Natural killer cell (primary cell): ENCODE results near the gene RBBP8NL. TPM values are rescaled to one million over a fixed set of nuclear protein-coding genes. Genes with fewer than 3 reads are reported as not detected.
A peak's percentile ranks its signal among the peaks of the same experiment; 100 is the strongest.

Experiments
- ATAC-seq, 3 donors: fragments of 150-1000 bp in 2 of 3; fragments of 200-7000 bp in 1 of 3; cut with Tn5 transposase; 1 replicate in 1 of 3; 2 replicates in 2 of 3; pipeline ENCODE4 v1.10.0; 2021; ENCODE audit warnings: mild to moderate bottlenecking in 2 of 3, moderate library complexity in 2 of 3
- DNase-seq, 2 donors: peaks; one replicate each; pipeline versions ENCODE4 v3.0.0 to v3.0.0-alpha.2; 2013 to 2021; ENCODE audit warnings: mixed read lengths in 1 of 2
- H3K27ac ChIP-seq: one replicate; pipeline ENCODE4 v1.5.1; 2013; ENCODE audit warnings: mild to moderate bottlenecking, low read length
- H3K27me3 ChIP-seq: one replicate; pipeline ENCODE4 v1.6.1; 2013; ENCODE audit warnings: low read length; ENCODE audit not compliant: control insufficient read depth, insufficient read depth
- H3K36me3 ChIP-seq: one replicate; pipeline ENCODE4 v1.6.1; 2013; ENCODE audit warnings: low read length; ENCODE audit not compliant: control insufficient read depth, insufficient read depth
- H3K4me1 ChIP-seq: one replicate; pipeline ENCODE4 v1.6.1; 2013; ENCODE audit warnings: low read length; ENCODE audit not compliant: control insufficient read depth, insufficient read depth
- H3K4me3 ChIP-seq: one replicate; pipeline ENCODE4 v1.5.1; 2013; ENCODE audit warnings: low read length
- H3K9me3 ChIP-seq: one replicate; pipeline ENCODE4 v1.6.1; 2013; ENCODE audit warnings: low read length; ENCODE audit not compliant: control insufficient read depth, insufficient read depth
- H3K27ac Mint-ChIP-seq, 2 donors: one replicate each; pipeline ENCODE4 v1.8.0; 2022; ENCODE audit warnings: mild to moderate bottlenecking in 2 of 2, mixed read lengths in 2 of 2, moderate library complexity in 1 of 2
- H3K27me3 Mint-ChIP-seq, 2 donors: one replicate each; pipeline ENCODE4 v1.8.0; 2022; ENCODE audit warnings: low read depth in 2 of 2, mixed read lengths in 2 of 2
- H3K36me3 Mint-ChIP-seq: one replicate; pipeline ENCODE4 v1.8.0; 2022; ENCODE audit warnings: mixed read lengths
- H3K4me1 Mint-ChIP-seq, 2 donors: one replicate each; pipeline ENCODE4 v1.8.0; 2022; ENCODE audit warnings: mixed read lengths in 2 of 2
- H3K4me3 Mint-ChIP-seq: one replicate; pipeline ENCODE4 v1.8.0; 2022; ENCODE audit warnings: mild to moderate bottlenecking, moderate library complexity, mixed read lengths
- H3K9me3 Mint-ChIP-seq, 2 donors: one replicate each; pipeline ENCODE4 v1.8.0; 2022; ENCODE audit warnings: mixed read lengths in 2 of 2
- WGBS: methylation state at CpG from one replicate; pipeline ENCODE4 v1.1.7; 2013; ENCODE audit warnings: missing lambda C conversion rate; ENCODE audit not compliant: insufficient coverage; 5-methylcytosine and 5-hydroxymethylcytosine counted together
- intact Hi-C: fragments of 100-400 bp; cut with micrococcal nuclease; formaldehyde crosslinking; loops from one replicate; pipeline ENCODE4 v1.14.2; 2022
- total RNA-seq, 4 donors: library from RNA; stranded (reverse); fragments of 120-200 nt in 1 of 4; gene quantifications; one replicate each; pipeline versions ENCODE4 v1.2.3 to v1.2.4, GENCODE V29; 2013 to 2022
- TF ChIP-seq, protein P1 (sequence below): fragments of 200-600 bp; IDR thresholded peaks from one replicate; pipeline ENCODE4 v1.8.0; 2022; ENCODE audit warnings: antibody characterized with exemption

Gene RBBP8NL
- total RNA-seq, 3 donors from 2014 or later (not counting 1 experiment from before 2014, with no cell fraction given), result not detected

DNA sequence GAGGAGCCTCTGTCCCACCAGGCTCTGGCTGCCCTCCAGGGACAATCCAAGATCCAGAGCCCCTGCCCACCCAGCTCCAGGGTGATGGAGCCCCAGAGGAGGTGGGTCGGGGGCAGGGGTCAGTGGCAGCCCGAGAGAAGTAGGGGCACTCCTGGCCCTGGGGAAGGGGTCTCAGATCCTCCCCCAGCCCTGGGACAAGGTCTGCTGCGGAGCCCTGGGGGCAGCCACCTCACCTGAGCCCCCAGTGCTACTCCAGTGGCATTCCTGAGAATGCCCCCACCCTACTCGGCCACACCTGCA is 57.6 kb downstream of the RBBP8NL start:
- Histone ChIP-seq H3K9me3 (no peaks in the 10 kb centered on the region), H3K4me1 (peaks cover 22% of the 10 kb centered on the region), H3K36me3 (no peaks in the 10 kb centered on the region), H3K4me3 (no peak overlapping the region), H3K27ac (no peak overlapping the region), H3K27me3 (peaks cover 26% of the 10 kb centered on the region)
- Mint-ChIP-seq H3K27ac (no peak overlapping the region), H3K9me3 (no peaks in the 10 kb centered on the region), H3K36me3 (no peaks in the 10 kb centered on the region), H3K27me3 (peaks cover 0 to 34% of the 10 kb centered on the region in 2 donors), H3K4me1 (peaks cover 0 to 6% of the 10 kb centered on the region in 2 donors), H3K4me3 (no peak overlapping the region)
- intact Hi-C loops, result no loop called here
- WGBS, result 59% methylated on average over 4 of the region's 4 CpGs
- no peak for ATAC-seq
- TF ChIP-seq, protein P1, sequence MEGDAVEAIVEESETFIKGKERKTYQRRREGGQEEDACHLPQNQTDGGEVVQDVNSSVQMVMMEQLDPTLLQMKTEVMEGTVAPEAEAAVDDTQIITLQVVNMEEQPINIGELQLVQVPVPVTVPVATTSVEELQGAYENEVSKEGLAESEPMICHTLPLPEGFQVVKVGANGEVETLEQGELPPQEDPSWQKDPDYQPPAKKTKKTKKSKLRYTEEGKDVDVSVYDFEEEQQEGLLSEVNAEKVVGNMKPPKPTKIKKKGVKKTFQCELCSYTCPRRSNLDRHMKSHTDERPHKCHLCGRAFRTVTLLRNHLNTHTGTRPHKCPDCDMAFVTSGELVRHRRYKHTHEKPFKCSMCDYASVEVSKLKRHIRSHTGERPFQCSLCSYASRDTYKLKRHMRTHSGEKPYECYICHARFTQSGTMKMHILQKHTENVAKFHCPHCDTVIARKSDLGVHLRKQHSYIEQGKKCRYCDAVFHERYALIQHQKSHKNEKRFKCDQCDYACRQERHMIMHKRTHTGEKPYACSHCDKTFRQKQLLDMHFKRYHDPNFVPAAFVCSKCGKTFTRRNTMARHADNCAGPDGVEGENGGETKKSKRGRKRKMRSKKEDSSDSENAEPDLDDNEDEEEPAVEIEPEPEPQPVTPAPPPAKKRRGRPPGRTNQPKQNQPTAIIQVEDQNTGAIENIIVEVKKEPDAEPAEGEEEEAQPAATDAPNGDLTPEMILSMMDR, result no peak
- no peak for DNase-seq

DNA sequence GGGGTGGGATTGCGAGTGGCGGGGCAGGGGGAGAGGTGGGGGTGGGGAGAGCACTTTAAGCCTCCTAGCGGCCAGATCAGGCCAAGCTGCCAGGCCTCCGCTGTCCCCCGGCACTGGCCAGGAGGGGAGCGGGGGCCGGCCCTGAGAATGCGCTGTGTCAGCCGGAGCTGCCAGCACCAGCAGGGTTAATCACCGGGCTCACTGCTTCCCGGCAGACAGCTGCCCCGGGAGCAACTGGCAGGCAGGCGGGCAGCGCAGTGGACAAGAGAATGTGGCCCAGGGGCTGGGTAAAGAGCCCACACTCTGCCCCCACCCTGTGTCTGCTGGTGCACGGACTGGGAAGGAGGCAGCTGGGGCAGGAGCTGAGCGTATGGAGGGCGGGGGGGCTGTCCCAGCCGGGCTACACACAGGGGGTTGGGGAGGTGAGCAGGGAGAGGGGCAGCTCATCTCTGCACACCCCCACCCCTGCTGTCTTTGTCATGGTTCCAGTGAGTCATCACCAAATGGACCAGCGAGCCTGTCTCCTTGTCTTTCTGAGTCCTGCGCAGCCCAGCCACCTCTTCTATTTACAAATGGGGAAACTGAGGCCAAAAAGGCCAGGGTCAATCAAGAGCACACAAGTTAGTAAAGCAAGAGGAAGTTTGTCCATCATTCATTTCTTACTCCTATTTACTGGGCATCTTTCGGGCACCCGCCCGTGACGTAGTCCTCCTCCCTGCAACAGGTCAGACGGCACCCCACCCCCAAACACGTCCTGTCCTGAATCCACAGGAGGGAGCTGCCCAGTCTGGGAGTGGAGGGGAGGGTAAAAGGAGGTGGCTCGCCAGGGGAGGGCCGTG is 58.1 kb downstream of the RBBP8NL start:
- Mint-ChIP-seq H3K4me3 (no peak overlapping the region), H3K9me3 (no peaks in the 10 kb centered on the region), H3K27ac (no peak overlapping the region), H3K36me3 (no peaks in the 10 kb centered on the region), H3K27me3 (peaks cover 0 to 34% of the 10 kb centered on the region in 2 donors), H3K4me1 (peaks cover 0 to 6% of the 10 kb centered on the region in 2 donors)
- H3K27me3 ChIP-seq, result peaks cover 26% of the 10 kb centered on the region
- no peak overlapping the region for H3K27ac ChIP-seq
- intact Hi-C loops, result no loop called here
- no peak overlapping the region for H3K4me3 ChIP-seq
- WGBS, result 18% methylated on average over 21 of the region's 28 CpGs
- no peaks in the 10 kb centered on the region for H3K36me3 ChIP-seq
- DNase-seq (no peak), ATAC-seq (peak in 1 of 3 donors; percentile 27)
- TF ChIP-seq, protein P1, result no peak
- no peaks in the 10 kb centered on the region for H3K9me3 ChIP-seq
- peaks cover 22% of the 10 kb centered on the region for H3K4me1 ChIP-seq

DNA sequence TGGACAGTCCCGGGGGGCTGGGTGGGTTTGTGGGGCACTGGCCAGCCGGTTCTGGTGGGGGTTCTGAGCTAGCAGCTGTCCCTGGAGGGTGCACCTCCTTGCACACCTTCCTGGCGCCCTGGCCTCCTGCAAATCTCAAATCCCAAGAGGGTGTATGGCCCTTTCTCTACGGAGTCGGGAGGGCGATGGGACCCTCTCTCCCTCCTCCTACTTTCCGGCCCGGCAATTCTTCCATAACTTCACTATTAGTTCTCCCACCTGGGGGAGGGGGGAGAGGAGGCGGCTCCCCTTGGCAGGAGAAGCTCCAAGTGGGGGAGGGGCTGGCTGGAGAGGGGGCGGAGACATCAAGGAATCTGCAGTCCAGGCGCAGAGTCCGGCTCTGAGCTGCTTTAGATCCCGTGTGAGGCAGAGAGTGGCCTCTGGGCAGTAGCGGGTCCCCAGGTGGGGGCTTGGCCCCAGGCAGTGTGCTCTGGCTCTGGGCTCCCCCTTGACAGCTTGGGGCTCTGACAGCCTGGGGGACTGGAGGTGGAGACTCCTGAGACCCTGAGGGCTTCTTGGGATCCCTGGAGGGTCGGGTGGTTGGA is 58.9 kb downstream of the RBBP8NL start:
- no peak overlapping the region for H3K4me3 ChIP-seq
- H3K27me3 ChIP-seq, result peaks cover 26% of the 10 kb centered on the region
- Mint-ChIP-seq H3K4me1 (peaks cover 0 to 6% of the 10 kb centered on the region in 2 donors), H3K36me3 (no peaks in the 10 kb centered on the region), H3K4me3 (peak overlapping the region; percentile 77), H3K27me3 (peaks cover 0 to 32% of the 10 kb centered on the region in 2 donors), H3K9me3 (no peaks in the 10 kb centered on the region), H3K27ac (no peak overlapping the region)
- H3K36me3 ChIP-seq, result no peaks in the 10 kb centered on the region
- DNase-seq (no peak), ATAC-seq (no peak)
- TF ChIP-seq, protein P1, result no peak
- intact Hi-C loops, result no loop called here
- H3K9me3 ChIP-seq, result no peaks in the 10 kb centered on the region
- 7% methylated on average over 13 of the region's 15 CpGs for WGBS
- no peak overlapping the region for H3K27ac ChIP-seq
- H3K4me1 ChIP-seq, result peaks cover 22% of the 10 kb centered on the region
